ENCODE data around the gene AACS. TPM values are rescaled to one million over a fixed set of nuclear protein-coding genes. Genes with fewer than 3 reads are reported as not detected.

The AACS gene
- polyA plus RNA-seq, 3 donors = 4.7 to 7.9 (median 5.1) TPM

DNA sequence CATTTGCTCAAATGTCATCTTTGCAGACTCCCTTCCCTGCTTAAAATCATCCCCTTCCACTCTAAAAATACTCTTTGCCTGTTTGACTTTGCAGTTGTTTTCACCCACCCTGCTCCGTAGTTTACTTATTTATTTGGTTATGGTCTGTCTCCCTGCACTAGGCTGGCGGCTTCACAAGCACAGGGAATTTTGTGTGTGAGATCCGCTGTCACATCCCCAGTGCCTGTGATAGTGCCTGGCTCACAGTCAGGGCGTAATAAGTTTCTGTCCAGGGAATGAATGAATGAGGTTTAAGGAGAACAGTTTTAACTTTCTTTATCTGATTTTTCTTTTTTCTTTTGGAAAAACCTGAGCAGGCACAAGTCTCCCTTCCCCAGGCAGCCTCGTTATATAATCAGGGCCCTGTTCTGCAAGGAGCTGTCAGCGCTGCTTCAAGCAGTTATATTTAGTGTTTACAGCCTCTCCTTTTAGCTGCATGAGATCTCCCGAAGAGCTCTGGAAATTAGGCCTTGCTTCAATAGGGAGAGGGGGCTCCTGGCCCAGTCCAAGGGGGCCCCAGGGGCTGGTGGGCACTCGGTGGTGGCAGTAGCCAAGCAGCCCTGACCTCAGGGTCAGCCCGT is 107.1 kb downstream of the AACS start:
- H3K9me3 Mint-ChIP-seq = peaks cover 0 to 7% (median 0%) of the 10 kb centered on the region in 7 donors
- Histone ChIP-seq H3K36me3 (replicated peaks in 1 of 2; ENCODE audit: control insufficient read depth in 1 of 2, insufficient read depth in 2 of 2, low read length in 2 of 2) (no peaks in the 10 kb centered on the region), H3K4me3 (replicated peaks in 1 of 3; ENCODE audit: low read depth in 2 of 3, low read length in 3 of 3) (no peak overlapping the region), H4K20me1 (ENCODE audit: insufficient read depth, low read length) (no peaks in the 10 kb centered on the region), H3K4me1 (ENCODE audit: control insufficient read depth in 1 of 2, insufficient read depth in 2 of 2, low read length in 2 of 2) (no peaks in the 10 kb centered on the region), H3K9ac (ENCODE audit: insufficient read depth, low read length, poor library complexity, severe bottlenecking) (no peak overlapping the region), H3K27ac (ENCODE audit: low read depth in 1 of 2, low read length in 2 of 2) (no peak overlapping the region), H3K4me2 (replicated peaks; ENCODE audit: extremely low read depth, low read length, poor library complexity, severe bottlenecking) (no peak overlapping the region), H3K79me2 (ENCODE audit: insufficient read depth, low read length) (no peaks in the 10 kb centered on the region), H3K9me3 (replicated peaks in 1 of 2; ENCODE audit: control insufficient read depth in 1 of 2, insufficient read depth in 1 of 2, low read length in 2 of 2) (no peaks in the 10 kb centered on the region), H2AFZ (ENCODE audit: insufficient read depth, low read depth, low read length, poor library complexity, severe bottlenecking) (no peak overlapping the region), H3K27me3 (ENCODE audit: control insufficient read depth in 2 of 2, insufficient read depth in 2 of 2, low read length in 2 of 2) (no peaks in the 10 kb centered on the region)
- no peak overlapping the region for H3K4me3 Mint-ChIP-seq
- intact Hi-C loops (cut with micrococcal nuclease) = no loop called here
- peaks cover 0 to 13% (median 10%) of the 10 kb centered on the region in 3 donors for H3K27me3 Mint-ChIP-seq (ENCODE audit: low read depth in 3 of 3)
- no peak overlapping the region for H3K27ac Mint-ChIP-seq
- H3K36me3 Mint-ChIP-seq = no peaks in the 10 kb centered on the region
- TF ChIP-seq, protein P1, sequence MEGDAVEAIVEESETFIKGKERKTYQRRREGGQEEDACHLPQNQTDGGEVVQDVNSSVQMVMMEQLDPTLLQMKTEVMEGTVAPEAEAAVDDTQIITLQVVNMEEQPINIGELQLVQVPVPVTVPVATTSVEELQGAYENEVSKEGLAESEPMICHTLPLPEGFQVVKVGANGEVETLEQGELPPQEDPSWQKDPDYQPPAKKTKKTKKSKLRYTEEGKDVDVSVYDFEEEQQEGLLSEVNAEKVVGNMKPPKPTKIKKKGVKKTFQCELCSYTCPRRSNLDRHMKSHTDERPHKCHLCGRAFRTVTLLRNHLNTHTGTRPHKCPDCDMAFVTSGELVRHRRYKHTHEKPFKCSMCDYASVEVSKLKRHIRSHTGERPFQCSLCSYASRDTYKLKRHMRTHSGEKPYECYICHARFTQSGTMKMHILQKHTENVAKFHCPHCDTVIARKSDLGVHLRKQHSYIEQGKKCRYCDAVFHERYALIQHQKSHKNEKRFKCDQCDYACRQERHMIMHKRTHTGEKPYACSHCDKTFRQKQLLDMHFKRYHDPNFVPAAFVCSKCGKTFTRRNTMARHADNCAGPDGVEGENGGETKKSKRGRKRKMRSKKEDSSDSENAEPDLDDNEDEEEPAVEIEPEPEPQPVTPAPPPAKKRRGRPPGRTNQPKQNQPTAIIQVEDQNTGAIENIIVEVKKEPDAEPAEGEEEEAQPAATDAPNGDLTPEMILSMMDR (IDR thresholded peaks at IDR 0.05) = no peak
- DNase-seq = no peak
- H3K4me1 Mint-ChIP-seq = peaks cover 3% of the 10 kb centered on the region
- 94% methylated on average over 7 of the region's 9 CpGs for WGBS (ENCODE audit: insufficient coverage)

DNA sequence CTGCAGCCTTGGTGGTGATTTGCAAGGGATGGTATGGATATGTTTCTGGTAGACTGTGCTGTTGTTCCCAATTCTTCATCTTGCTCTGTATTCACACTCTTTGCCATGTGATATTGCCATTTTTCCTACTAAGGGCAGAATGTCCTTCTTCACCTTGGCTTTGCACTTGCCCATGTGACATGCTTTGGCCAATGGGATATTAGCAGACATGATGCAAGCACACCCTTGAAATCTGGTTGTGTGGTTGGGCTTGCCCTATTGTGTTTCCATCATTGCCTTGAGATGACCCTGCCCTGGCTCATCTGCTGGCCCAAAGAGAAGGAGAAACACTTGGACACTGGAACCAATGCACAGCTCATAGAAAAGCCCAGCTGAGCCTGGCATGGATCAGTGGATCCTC is 110.3 kb downstream of the AACS start:
- H2AFZ ChIP-seq (ENCODE audit: insufficient read depth, low read depth, low read length, poor library complexity, severe bottlenecking) = no peak overlapping the region
- H3K4me2 ChIP-seq (replicated peaks; ENCODE audit: extremely low read depth, low read length, poor library complexity, severe bottlenecking) = no peak overlapping the region
- H3K4me3 ChIP-seq (replicated peaks in 1 of 3; ENCODE audit: low read depth in 2 of 3, low read length in 3 of 3) = no peak overlapping the region
- TF ChIP-seq, protein P1 (IDR thresholded peaks at IDR 0.05) = no peak
- H3K9me3 ChIP-seq (replicated peaks in 1 of 2; ENCODE audit: control insufficient read depth in 1 of 2, insufficient read depth in 1 of 2, low read length in 2 of 2) = no peaks in the 10 kb centered on the region
- Mint-ChIP-seq H3K9me3 (peaks cover 0 to 7% (median 0%) of the 10 kb centered on the region in 7 donors), H3K36me3 (no peaks in the 10 kb centered on the region), H3K4me3 (no peak overlapping the region), H3K27me3 (ENCODE audit: low read depth in 3 of 3) (peaks cover 4 to 14% (median 8%) of the 10 kb centered on the region in 3 donors), H3K27ac (no peak overlapping the region), H3K4me1 (peaks cover 3% of the 10 kb centered on the region)
- no peaks in the 10 kb centered on the region for H3K27me3 ChIP-seq (ENCODE audit: control insufficient read depth in 2 of 2, insufficient read depth in 2 of 2, low read length in 2 of 2)
- no peak for DNase-seq
- no peak overlapping the region for H3K9ac ChIP-seq (ENCODE audit: insufficient read depth, low read length, poor library complexity, severe bottlenecking)
- H3K79me2 ChIP-seq (ENCODE audit: insufficient read depth, low read length) = no peaks in the 10 kb centered on the region
- no peak overlapping the region for H3K27ac ChIP-seq (ENCODE audit: low read depth in 1 of 2, low read length in 2 of 2)
- H4K20me1 ChIP-seq (ENCODE audit: insufficient read depth, low read length) = no peaks in the 10 kb centered on the region
- no peaks in the 10 kb centered on the region for H3K36me3 ChIP-seq (replicated peaks in 1 of 2; ENCODE audit: control insufficient read depth in 1 of 2, insufficient read depth in 2 of 2, low read length in 2 of 2)
- intact Hi-C loops (cut with micrococcal nuclease) = no loop called here
- no peaks in the 10 kb centered on the region for H3K4me1 ChIP-seq (ENCODE audit: control insufficient read depth in 1 of 2, insufficient read depth in 2 of 2, low read length in 2 of 2)
